ENCODE results near the gene MYO1G. TPM values are rescaled to one million over a fixed set of nuclear protein-coding genes. Genes with fewer than 3 reads are reported as not detected.

The MYO1G gene
- total and polyA plus RNA-seq, 2 experiments from 2014 or later, result 0.21 to 0.78 TPM

DNA sequence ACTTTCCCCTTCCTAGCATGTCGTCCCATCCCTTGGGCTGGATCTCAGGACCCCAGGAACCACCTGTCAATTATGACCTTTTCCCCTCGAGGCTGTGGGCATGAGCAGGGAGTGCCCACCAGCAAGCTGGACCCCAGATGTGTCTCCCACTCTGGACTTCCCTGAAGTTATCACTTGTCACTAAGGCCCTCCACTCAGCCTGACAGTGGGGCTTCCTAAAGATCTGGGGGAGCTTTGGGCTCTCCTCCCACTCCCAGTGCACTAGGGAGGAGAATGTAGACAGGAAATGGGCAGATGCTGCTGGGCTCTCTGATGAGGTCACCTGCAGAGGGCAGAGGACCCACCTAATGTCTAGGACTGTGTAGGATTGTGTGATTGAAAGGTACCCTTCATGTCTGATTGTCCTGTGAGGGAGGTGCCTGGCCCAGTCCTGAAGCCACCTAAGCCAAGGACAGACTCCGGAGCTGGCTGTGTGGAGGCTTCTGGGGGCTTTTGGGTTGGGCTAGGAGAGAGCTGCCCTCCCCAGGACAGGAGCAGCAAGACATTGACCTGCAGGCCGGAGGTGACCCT lies 18.7 kb downstream of the MYO1G start:
- TF ChIP-seq, protein P1, sequence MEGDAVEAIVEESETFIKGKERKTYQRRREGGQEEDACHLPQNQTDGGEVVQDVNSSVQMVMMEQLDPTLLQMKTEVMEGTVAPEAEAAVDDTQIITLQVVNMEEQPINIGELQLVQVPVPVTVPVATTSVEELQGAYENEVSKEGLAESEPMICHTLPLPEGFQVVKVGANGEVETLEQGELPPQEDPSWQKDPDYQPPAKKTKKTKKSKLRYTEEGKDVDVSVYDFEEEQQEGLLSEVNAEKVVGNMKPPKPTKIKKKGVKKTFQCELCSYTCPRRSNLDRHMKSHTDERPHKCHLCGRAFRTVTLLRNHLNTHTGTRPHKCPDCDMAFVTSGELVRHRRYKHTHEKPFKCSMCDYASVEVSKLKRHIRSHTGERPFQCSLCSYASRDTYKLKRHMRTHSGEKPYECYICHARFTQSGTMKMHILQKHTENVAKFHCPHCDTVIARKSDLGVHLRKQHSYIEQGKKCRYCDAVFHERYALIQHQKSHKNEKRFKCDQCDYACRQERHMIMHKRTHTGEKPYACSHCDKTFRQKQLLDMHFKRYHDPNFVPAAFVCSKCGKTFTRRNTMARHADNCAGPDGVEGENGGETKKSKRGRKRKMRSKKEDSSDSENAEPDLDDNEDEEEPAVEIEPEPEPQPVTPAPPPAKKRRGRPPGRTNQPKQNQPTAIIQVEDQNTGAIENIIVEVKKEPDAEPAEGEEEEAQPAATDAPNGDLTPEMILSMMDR (IDR thresholded peaks at IDR 0.05; ENCODE audit: low read depth, low read length), result no peak
- H3K9me3 ChIP-seq (ENCODE audit: low read depth), result no peaks in the 10 kb centered on the region
- no peak overlapping the region for H3K27ac ChIP-seq
- no peak overlapping the region for H3K4me3 ChIP-seq
- H3K36me3 ChIP-seq, result no peaks in the 10 kb centered on the region
- H3K4me1 ChIP-seq (ENCODE audit: low read depth), result no peaks in the 10 kb centered on the region
- peaks cover 43% of the 10 kb centered on the region for H3K27me3 ChIP-seq
- DNase-seq (ENCODE audit: low read depth in 1 of 2, low spot score in 1 of 2), result no peak

DNA sequence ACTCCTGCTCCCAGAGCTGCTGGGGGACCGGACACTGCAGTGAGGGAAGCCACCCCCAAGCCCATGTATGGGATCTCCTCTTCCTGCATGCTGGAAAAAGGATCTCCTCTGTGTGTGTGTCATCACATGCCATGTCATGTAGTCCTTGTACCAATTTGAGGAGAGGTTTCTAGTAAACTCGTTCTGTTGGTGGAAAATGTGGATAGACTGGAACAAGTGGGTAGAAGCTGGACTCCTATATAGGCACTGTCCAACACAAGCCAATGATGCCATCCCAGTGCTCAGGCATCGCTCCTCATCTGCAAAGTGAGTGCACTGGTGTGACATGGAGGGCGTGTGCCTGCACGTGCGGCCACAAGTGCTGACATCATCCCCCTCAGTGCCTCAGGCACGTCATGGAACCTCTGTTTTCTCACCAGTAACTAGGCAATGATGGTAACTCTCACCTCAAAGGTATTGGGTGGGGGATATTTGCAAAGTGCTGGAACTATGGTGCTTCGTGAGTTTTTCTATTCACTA lies 19.3 kb downstream of the MYO1G start:
- TF ChIP-seq, protein P1 (IDR thresholded peaks at IDR 0.05; ENCODE audit: low read depth, low read length), result no peak
- Histone ChIP-seq H3K9me3 (ENCODE audit: low read depth) (no peaks in the 10 kb centered on the region), H3K4me1 (ENCODE audit: low read depth) (no peaks in the 10 kb centered on the region), H3K27ac (no peak overlapping the region), H3K36me3 (no peaks in the 10 kb centered on the region), H3K4me3 (no peak overlapping the region), H3K27me3 (peaks cover 43% of the 10 kb centered on the region)
- DNase-seq (ENCODE audit: low read depth in 1 of 2, low spot score in 1 of 2), result no peak

DNA sequence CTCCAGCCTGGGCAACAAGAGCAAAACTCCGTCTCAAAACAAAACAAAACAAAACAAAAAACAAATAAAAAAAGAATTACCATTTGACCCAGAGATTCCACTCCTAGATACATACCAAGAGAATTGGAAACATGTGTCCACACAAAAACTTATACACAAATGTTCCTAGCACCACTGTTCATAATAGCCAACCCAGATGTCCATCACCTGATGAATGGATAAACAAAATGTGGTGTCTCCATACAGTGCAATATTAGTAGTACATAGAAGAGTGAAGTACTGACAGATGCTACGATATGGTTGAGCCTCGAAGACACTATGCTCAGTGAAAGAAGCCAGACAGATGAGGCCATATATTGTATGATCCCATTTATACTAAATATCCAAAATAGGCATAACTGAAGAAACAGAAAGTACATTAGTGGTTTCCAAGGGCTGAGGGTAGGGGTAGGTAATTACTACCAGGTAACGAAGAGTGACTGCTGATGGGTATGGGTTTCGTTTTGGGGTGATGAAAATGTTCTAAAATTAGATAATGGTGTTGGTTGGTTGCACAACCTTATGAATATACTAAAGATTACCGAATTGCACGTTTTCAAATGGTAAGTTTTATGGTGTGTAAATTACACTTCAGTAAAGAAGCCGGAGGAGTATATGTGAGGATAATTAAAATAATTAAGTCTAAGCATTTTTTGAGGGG lies 20.0 kb downstream of the MYO1G start:
- Histone ChIP-seq H3K36me3 (no peaks in the 10 kb centered on the region), H3K4me1 (ENCODE audit: low read depth) (no peaks in the 10 kb centered on the region), H3K27ac (no peak overlapping the region), H3K9me3 (ENCODE audit: low read depth) (no peaks in the 10 kb centered on the region), H3K27me3 (peaks cover 42% of the 10 kb centered on the region), H3K4me3 (no peak overlapping the region)
- TF ChIP-seq, protein P1 (IDR thresholded peaks at IDR 0.05; ENCODE audit: low read depth, low read length), result no peak
- no peak for DNase-seq (ENCODE audit: low read depth in 1 of 2, low spot score in 1 of 2)

- no peak overlapping the region for H3K4me3 ChIP-seq
- DNase-seq (ENCODE audit: low read depth in 1 of 2, low spot score in 1 of 2), result no peak
- H3K27ac ChIP-seq, result no peak overlapping the region
- no peaks in the 10 kb centered on the region for H3K4me1 ChIP-seq (ENCODE audit: low read depth)
- TF ChIP-seq, protein P1 (IDR thresholded peaks at IDR 0.05; ENCODE audit: low read depth, low read length), result no peak
- H3K36me3 ChIP-seq, result no peaks in the 10 kb centered on the region
- H3K9me3 ChIP-seq (ENCODE audit: low read depth), result no peaks in the 10 kb centered on the region
- H3K27me3 ChIP-seq, result peaks cover 19% of the 10 kb centered on the region
Measured at GRCh38 chr7:44956157-44956766, 22.6 kb downstream of the MYO1G start.

GRCh38 chr7:44955733-44956132 lies 23.1 kb downstream of the MYO1G start:
- Histone ChIP-seq H3K9me3 (ENCODE audit: low read depth) (no peaks in the 10 kb centered on the region), H3K4me3 (no peak overlapping the region), H3K27me3 (peaks cover 19% of the 10 kb centered on the region), H3K27ac (no peak overlapping the region), H3K36me3 (no peaks in the 10 kb centered on the region), H3K4me1 (ENCODE audit: low read depth) (no peaks in the 10 kb centered on the region)
- TF ChIP-seq, protein P1 (IDR thresholded peaks at IDR 0.05; ENCODE audit: low read depth, low read length), result no peak
- DNase-seq (ENCODE audit: low read depth in 1 of 2, low spot score in 1 of 2), result peak in 1 of 2 donors; percentile 50
